Nephron (organoid): Measurements from ENCODE around the gene ALX4.

Source experiments
- H3K27ac Mint-ChIP-seq, 3 experiments: 2 replicates each; pipeline ENCODE4 v1.8.0; 2020; ENCODE audit warnings: mixed read lengths in 3 of 3, mild to moderate bottlenecking in 2 of 3, moderate library complexity in 1 of 3
- H3K27me3 Mint-ChIP-seq: 2 replicates; pipeline ENCODE4 v1.8.0; 2021; ENCODE audit warnings: low read depth, mild to moderate bottlenecking, moderate library complexity, mixed read lengths
- H3K36me3 Mint-ChIP-seq: 2 replicates; pipeline ENCODE4 v1.8.0; 2020; ENCODE audit warnings: low read depth, mixed read lengths
- H3K4me1 Mint-ChIP-seq: 2 replicates; pipeline ENCODE4 v1.8.0; 2020; ENCODE audit warnings: mixed read lengths
- H3K4me3 Mint-ChIP-seq, 3 experiments: 2 replicates each; pipeline ENCODE4 v1.8.0; 2020; ENCODE audit warnings: mild to moderate bottlenecking in 3 of 3, mixed read lengths in 3 of 3, moderate library complexity in 2 of 3
- H3K9me3 Mint-ChIP-seq: 2 replicates; pipeline ENCODE4 v1.8.0; 2020; ENCODE audit warnings: mixed read lengths
- TF ChIP-seq, protein P1 (sequence below), 3 experiments: fragments of 200-600 bp; sonication (generic); IDR thresholded peaks; one replicate each; pipeline ENCODE4 v1.5.0; 2021; ENCODE audit warnings: antibody characterized with exemption in 3 of 3; ENCODE audit not compliant: unreplicated experiment in 3 of 3

The ALX4 gene

DNA sequence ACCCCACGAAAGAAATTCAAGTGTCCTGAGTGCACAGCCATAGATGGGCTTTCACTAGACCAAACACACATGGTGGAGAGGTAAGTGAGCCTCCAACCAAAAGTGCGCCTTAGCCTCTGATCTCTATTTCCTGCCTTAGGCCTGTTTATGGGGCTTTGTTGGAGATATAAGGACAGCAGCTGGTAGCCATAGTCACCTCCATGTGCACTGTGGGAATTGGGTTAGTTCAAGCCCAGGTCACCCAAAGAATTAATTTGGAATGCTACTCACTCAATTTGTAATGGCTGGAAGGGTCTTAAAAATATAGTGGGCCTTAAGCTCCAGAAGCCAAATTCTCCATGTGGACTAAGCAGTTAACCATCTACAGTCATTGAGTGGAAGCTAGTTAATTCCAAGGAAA is 73.6 kb downstream of the ALX4 start:
- Mint-ChIP-seq H3K27ac (peak overlapping the region; percentile 21 to 72 (median 32)), H3K4me1 (peaks cover 43% of the 10 kb centered on the region), H3K36me3 (peaks cover 38% of the 10 kb centered on the region), H3K4me3 (no peak overlapping the region), H3K27me3 (peaks cover 3% of the 10 kb centered on the region), H3K9me3 (no peaks in the 10 kb centered on the region)
- TF ChIP-seq, protein P1, sequence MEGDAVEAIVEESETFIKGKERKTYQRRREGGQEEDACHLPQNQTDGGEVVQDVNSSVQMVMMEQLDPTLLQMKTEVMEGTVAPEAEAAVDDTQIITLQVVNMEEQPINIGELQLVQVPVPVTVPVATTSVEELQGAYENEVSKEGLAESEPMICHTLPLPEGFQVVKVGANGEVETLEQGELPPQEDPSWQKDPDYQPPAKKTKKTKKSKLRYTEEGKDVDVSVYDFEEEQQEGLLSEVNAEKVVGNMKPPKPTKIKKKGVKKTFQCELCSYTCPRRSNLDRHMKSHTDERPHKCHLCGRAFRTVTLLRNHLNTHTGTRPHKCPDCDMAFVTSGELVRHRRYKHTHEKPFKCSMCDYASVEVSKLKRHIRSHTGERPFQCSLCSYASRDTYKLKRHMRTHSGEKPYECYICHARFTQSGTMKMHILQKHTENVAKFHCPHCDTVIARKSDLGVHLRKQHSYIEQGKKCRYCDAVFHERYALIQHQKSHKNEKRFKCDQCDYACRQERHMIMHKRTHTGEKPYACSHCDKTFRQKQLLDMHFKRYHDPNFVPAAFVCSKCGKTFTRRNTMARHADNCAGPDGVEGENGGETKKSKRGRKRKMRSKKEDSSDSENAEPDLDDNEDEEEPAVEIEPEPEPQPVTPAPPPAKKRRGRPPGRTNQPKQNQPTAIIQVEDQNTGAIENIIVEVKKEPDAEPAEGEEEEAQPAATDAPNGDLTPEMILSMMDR (IDR thresholded peaks at IDR 0.05; ENCODE audit: unreplicated experiment in 3 of 3), result no peak

DNA sequence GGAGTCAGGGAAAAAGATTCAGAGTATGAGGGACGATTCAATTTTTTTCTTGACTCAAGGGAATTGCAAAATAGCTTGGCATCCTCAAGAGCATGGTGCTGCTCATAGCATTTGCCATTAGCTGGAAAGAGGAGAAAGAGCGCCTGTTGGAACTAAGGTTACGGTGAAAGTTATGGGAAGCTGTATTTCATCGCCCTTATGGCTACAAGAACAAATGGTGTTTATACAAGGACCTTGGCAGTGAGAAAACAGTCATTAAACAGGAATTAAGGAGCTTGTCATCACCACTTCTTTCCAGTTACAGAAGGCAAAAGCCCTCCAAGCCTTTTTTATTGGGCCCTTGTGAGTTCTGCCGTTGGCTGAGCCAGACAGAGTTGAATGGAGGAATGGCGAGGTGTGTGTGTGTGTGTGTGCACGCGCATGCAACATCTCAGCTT is 74.2 kb downstream of the ALX4 start:
- peaks cover 3% of the 10 kb centered on the region for H3K27me3 Mint-ChIP-seq
- H3K4me3 Mint-ChIP-seq, result no peak overlapping the region
- H3K27ac Mint-ChIP-seq, result peak overlapping the region; percentile 21 to 72 (median 32)
- TF ChIP-seq, protein P1 (IDR thresholded peaks at IDR 0.05; ENCODE audit: unreplicated experiment in 3 of 3), result no peak
- no peaks in the 10 kb centered on the region for H3K9me3 Mint-ChIP-seq
- H3K36me3 Mint-ChIP-seq, result peaks cover 42% of the 10 kb centered on the region
- H3K4me1 Mint-ChIP-seq, result peaks cover 43% of the 10 kb centered on the region

DNA sequence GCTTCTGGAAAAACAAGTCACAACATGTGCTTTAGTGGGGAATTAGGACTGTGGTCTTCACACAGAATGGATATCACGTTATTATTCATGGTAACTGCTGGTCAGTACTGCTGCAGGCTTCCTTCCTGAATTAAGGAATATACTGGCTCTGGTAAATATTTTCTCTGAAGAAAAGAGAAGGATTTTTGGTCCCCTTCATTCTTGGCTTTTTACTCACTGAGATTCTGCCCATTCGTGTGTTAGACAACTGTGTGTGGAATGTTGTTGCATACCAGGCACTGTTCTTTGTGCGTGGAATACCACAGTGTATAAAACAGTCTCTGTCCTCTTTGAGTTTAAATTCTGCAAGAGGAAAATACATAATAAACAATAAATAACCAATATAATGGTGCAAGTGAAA is 80.3 kb downstream of the ALX4 start:
- Mint-ChIP-seq H3K9me3 (no peaks in the 10 kb centered on the region), H3K27ac (no peak overlapping the region), H3K4me3 (no peak overlapping the region), H3K36me3 (peaks cover 15% of the 10 kb centered on the region), H3K4me1 (peaks cover 43% of the 10 kb centered on the region), H3K27me3 (peaks cover 3% of the 10 kb centered on the region)
- TF ChIP-seq, protein P1 (IDR thresholded peaks at IDR 0.05; ENCODE audit: unreplicated experiment in 3 of 3), result no peak

DNA sequence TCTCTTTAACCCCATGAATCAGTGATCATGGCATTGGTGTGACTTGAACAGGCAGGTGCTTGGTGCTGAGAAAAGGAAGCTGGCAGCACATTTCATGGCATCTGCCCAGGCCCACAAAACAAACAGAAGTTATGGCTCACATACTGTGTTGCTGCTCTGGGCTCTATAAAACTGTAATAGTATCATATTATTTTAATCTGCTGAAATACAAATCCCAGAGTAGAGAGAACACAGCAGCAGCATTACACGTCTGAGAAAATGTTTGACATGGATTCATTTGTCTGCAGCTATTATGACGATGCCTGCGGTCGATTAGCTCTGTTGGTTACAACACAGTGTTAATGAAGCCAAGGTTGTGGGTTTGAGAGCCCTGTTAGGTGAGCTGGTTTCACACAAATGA is 80.8 kb downstream of the ALX4 start:
- TF ChIP-seq, protein P1 (IDR thresholded peaks at IDR 0.05; ENCODE audit: unreplicated experiment in 3 of 3), result no peak
- Mint-ChIP-seq H3K27me3 (peaks cover 3% of the 10 kb centered on the region), H3K9me3 (no peaks in the 10 kb centered on the region), H3K36me3 (peaks cover 15% of the 10 kb centered on the region), H3K4me1 (peaks cover 45% of the 10 kb centered on the region), H3K27ac (no peak overlapping the region), H3K4me3 (no peak overlapping the region)

DNA sequence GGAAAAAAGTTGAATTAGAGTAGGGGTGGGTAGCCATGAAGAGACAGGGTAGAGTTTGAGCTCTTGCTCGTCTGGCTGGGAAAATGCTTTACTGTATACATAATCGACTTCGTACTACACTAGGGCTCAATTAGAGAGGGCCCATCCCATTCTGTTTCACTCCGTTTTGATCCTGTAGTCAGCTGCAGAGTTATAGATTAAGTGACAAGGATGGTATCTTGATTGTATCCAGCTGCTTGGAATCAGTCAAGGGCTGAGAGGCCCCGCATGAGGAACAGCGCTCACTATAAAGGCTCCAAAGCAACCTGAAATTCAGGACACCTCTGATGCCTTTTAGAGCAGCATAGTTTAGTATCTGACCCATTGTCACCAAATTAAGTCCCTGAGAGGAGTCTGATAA is 81.6 kb downstream of the ALX4 start:
- no peaks in the 10 kb centered on the region for H3K9me3 Mint-ChIP-seq
- TF ChIP-seq, protein P1 (IDR thresholded peaks at IDR 0.05; ENCODE audit: unreplicated experiment in 3 of 3), result no peak
- peaks cover 3% of the 10 kb centered on the region for H3K27me3 Mint-ChIP-seq
- H3K27ac Mint-ChIP-seq, result no peak overlapping the region
- no peak overlapping the region for H3K4me3 Mint-ChIP-seq
- H3K36me3 Mint-ChIP-seq, result peaks cover 12% of the 10 kb centered on the region
- H3K4me1 Mint-ChIP-seq, result peaks cover 45% of the 10 kb centered on the region

DNA sequence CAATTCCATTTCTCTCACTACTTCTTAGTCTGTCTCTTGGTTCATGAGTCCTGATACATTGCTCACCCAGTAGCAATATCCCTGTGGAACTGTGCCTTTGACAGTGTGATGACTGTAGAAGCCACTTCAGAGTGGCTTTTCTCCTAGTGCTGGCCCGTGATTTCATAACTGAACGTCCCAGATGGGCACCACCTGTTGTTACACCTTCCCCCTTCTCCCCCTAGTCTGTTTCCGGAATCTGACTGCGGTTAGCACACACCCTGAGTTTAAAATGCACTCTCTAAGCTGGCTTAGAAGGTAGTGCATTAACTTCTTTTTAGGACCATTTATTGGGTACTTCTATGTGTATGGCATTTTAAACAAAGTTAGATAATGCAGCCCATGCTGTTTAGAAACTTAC is 83.0 kb downstream of the ALX4 start:
- no peaks in the 10 kb centered on the region for H3K27me3 Mint-ChIP-seq
- no peak overlapping the region for H3K27ac Mint-ChIP-seq
- peaks cover 11% of the 10 kb centered on the region for H3K36me3 Mint-ChIP-seq
- H3K4me3 Mint-ChIP-seq, result no peak overlapping the region
- TF ChIP-seq, protein P1 (IDR thresholded peaks at IDR 0.05; ENCODE audit: unreplicated experiment in 3 of 3), result no peak
- H3K4me1 Mint-ChIP-seq, result peaks cover 53% of the 10 kb centered on the region
- H3K9me3 Mint-ChIP-seq, result no peaks in the 10 kb centered on the region
